Mesodermal cell (in vitro differentiated cells): ENCODE measurements around the gene SEC14L3.

ENCODE experiments used
- H3K27ac ChIP-seq: 2 replicates; pipeline ENCODE4 v1.7.0; 2013; ENCODE audit warnings: mild to moderate bottlenecking, low read depth, low read length, moderate library complexity; ENCODE audit not compliant: severe bottlenecking
- H3K36me3 ChIP-seq: 2 replicates; pipeline ENCODE4 v1.7.1; 2013; ENCODE audit warnings: mild to moderate bottlenecking, low read length, moderate library complexity; ENCODE audit not compliant: control insufficient read depth, insufficient read depth
- H3K4me1 ChIP-seq: one replicate; pipeline ENCODE4 v1.7.1; 2013; ENCODE audit warnings: mild to moderate bottlenecking, low read length; ENCODE audit not compliant: insufficient read depth, control insufficient read depth, poor library complexity, severe bottlenecking
- H3K4me3 ChIP-seq: 2 replicates; pipeline ENCODE4 v1.7.0; 2013; ENCODE audit warnings: low read length, control low read depth, mild to moderate bottlenecking; ENCODE audit not compliant: insufficient read depth, poor library complexity, severe bottlenecking; ENCODE audit errors: extremely low read depth
- H3K9me3 ChIP-seq: 2 replicates; pipeline ENCODE4 v1.7.1; 2013; ENCODE audit warnings: mild to moderate bottlenecking, low read length, moderate library complexity; ENCODE audit not compliant: control insufficient read depth
- WGBS, 2 experiments: methylation state at CpG; one replicate each; pipeline ENCODE4 v1.1.5; 2013; ENCODE audit warnings: missing lambda C conversion rate in 2 of 2; ENCODE audit not compliant: insufficient coverage in 2 of 2; 5-methylcytosine and 5-hydroxymethylcytosine counted together

Gene SEC14L3

GRCh38 chr22:30444632-30445437, 27.0 kb downstream of the SEC14L3 start:
- no peak overlapping the region for H3K27ac ChIP-seq
- no peaks in the 10 kb centered on the region for H3K36me3 ChIP-seq
- H3K9me3 ChIP-seq, result no peaks in the 10 kb centered on the region
- no peaks in the 10 kb centered on the region for H3K4me1 ChIP-seq
- WGBS, 2 experiments, result 24 to 55% methylated on average over 3 to 8 of the region's 11 CpGs
- no peak overlapping the region for H3K4me3 ChIP-seq

- 91 to 94% methylated on average over 5 to 7 of the region's 9 CpGs for WGBS, 2 experiments
- Histone ChIP-seq H3K4me1 (no peaks in the 10 kb centered on the region), H3K27ac (no peak overlapping the region), H3K9me3 (no peaks in the 10 kb centered on the region), H3K4me3 (no peak overlapping the region), H3K36me3 (no peaks in the 10 kb centered on the region)
Measured at GRCh38 chr22:30441088-30441487, 30.7 kb downstream of the SEC14L3 start.

- no peaks in the 10 kb centered on the region for H3K9me3 ChIP-seq
- 89 to 94% methylated on average over 10 of the region's 11 CpGs for WGBS, 2 experiments
- no peak overlapping the region for H3K4me3 ChIP-seq
- no peak overlapping the region for H3K27ac ChIP-seq
- no peaks in the 10 kb centered on the region for H3K36me3 ChIP-seq
- no peaks in the 10 kb centered on the region for H3K4me1 ChIP-seq
Measured at GRCh38 chr22:30439836-30440235, 32.0 kb downstream of the SEC14L3 start.

GRCh38 chr22:30439226-30439625, 32.6 kb downstream of the SEC14L3 start:
- no peak overlapping the region for H3K4me3 ChIP-seq
- no peaks in the 10 kb centered on the region for H3K4me1 ChIP-seq
- no peak overlapping the region for H3K27ac ChIP-seq
- WGBS, 2 experiments, result 92 to 100% methylated on average over 4 of the region's 4 CpGs
- H3K9me3 ChIP-seq, result no peaks in the 10 kb centered on the region
- H3K36me3 ChIP-seq, result no peaks in the 10 kb centered on the region

- H3K9me3 ChIP-seq, result no peaks in the 10 kb centered on the region
- no peak overlapping the region for H3K27ac ChIP-seq
- no peak overlapping the region for H3K4me3 ChIP-seq
- whole genome bisulfite sequencing, 2 experiments, result 75 to 92% methylated on average over 2 to 3 of the region's 3 CpGs
- no peaks in the 10 kb centered on the region for H3K4me1 ChIP-seq
- H3K36me3 ChIP-seq, result no peaks in the 10 kb centered on the region
Measured at GRCh38 chr22:30438559-30438958, 33.3 kb downstream of the SEC14L3 start.

GRCh38 chr22:30436196-30436595, 35.6 kb downstream of the SEC14L3 start:
- WGBS, 2 experiments, result 81 to 100% methylated on average over 2 of the region's 2 CpGs
- no peaks in the 10 kb centered on the region for H3K4me1 ChIP-seq
- no peaks in the 10 kb centered on the region for H3K9me3 ChIP-seq
- H3K4me3 ChIP-seq, result no peak overlapping the region
- H3K27ac ChIP-seq, result no peak overlapping the region
- H3K36me3 ChIP-seq, result no peaks in the 10 kb centered on the region

GRCh38 chr22:30435674-30436126, 36.1 kb downstream of the SEC14L3 start:
- Histone ChIP-seq H3K27ac (no peak overlapping the region), H3K4me3 (no peak overlapping the region), H3K9me3 (no peaks in the 10 kb centered on the region), H3K4me1 (no peaks in the 10 kb centered on the region), H3K36me3 (no peaks in the 10 kb centered on the region)
- 83 to 86% methylated on average over 5 to 6 of the region's 6 CpGs for WGBS, 2 experiments

- H3K27ac ChIP-seq, result no peak overlapping the region
- H3K4me1 ChIP-seq, result no peaks in the 10 kb centered on the region
- 71 to 75% methylated on average over 1 of the region's 1 CpG for WGBS, 2 experiments
- H3K9me3 ChIP-seq, result no peaks in the 10 kb centered on the region
- no peak overlapping the region for H3K4me3 ChIP-seq
- H3K36me3 ChIP-seq, result no peaks in the 10 kb centered on the region
Measured at GRCh38 chr22:30434843-30435242, 37.0 kb downstream of the SEC14L3 start.

GRCh38 chr22:30433773-30434172, 38.0 kb downstream of the SEC14L3 start:
- WGBS, 2 experiments, result 91 to 100% methylated on average over 1 of the region's 1 CpG
- no peaks in the 10 kb centered on the region for H3K4me1 ChIP-seq
- no peaks in the 10 kb centered on the region for H3K9me3 ChIP-seq
- H3K36me3 ChIP-seq, result no peaks in the 10 kb centered on the region
- H3K27ac ChIP-seq, result no peak overlapping the region
- H3K4me3 ChIP-seq, result no peak overlapping the region

- Histone ChIP-seq H3K9me3 (no peaks in the 10 kb centered on the region), H3K36me3 (peaks cover 5% of the 10 kb centered on the region), H3K4me1 (no peaks in the 10 kb centered on the region), H3K4me3 (no peak overlapping the region), H3K27ac (no peak overlapping the region)
- WGBS, 2 experiments, result 95 to 96% methylated on average over 2 to 3 of the region's 3 CpGs
Measured at GRCh38 chr22:30433227-30433626, 38.6 kb downstream of the SEC14L3 start.

- 71% methylated on average over 1 of the region's 2 CpGs; no CpG with 5 or more reads in 1 of the 2 experiments for WGBS, 2 experiments
- H3K4me1 ChIP-seq, result no peaks in the 10 kb centered on the region
- H3K4me3 ChIP-seq, result no peak overlapping the region
- H3K36me3 ChIP-seq, result peaks cover 9% of the 10 kb centered on the region
- no peak overlapping the region for H3K27ac ChIP-seq
- no peaks in the 10 kb centered on the region for H3K9me3 ChIP-seq
Measured at GRCh38 chr22:30432520-30432919, 39.3 kb downstream of the SEC14L3 start.
